Kidney tubule cell (primary cell): Measurements from ENCODE around the gene PFDN4.

Experiments used
- DNase-seq: peaks from one replicate; pipeline ENCODE4 v3.0.0-alpha.2; 2018; ENCODE audit warnings: low spot score

PFDN4 gene

GRCh38 chr20:54173653-54174456, 34.0 kb upstream of the PFDN4 start, which contains the start of gene CYP24A1:
Gene CYP24A1 (minus strand): TSS chr20:54173986. CDS start chr20:54173579, 407 bp downstream.
- DNase-seq = peak; percentile 48

GRCh38 chr20:54174457-54175175, 33.3 kb upstream of the PFDN4 start:
- no peak for DNase-seq

- peak; percentile 69 for DNase-seq
Observed at GRCh38 chr20:54176610-54177009, 31.3 kb upstream of the PFDN4 start.

DNA sequence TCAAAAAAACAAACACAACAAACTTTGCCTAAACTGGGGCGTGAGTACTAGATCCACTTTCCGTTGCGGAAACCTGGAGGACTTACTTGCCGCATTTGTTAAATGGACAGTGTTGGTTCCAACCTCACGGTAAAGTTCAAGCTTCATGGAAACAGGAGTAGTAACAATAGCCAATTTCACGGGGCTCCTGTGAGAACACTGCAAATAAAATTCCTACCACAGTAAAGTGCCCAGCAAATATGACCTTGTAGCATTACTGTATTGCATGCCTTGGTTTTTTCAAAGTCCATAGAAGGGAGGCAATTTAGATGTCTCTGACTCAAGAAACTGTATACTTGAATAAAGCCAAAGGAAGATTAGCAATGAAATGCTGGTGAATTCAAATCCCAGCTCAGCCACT, 30.5 kb upstream of the PFDN4 start:
- DNase-seq = no peak

GRCh38 chr20:54178256-54178655, 29.6 kb upstream of the PFDN4 start:
- no peak for DNase-seq

- DNase-seq = peak; percentile 22
Observed at GRCh38 chr20:54179946-54180345, 27.9 kb upstream of the PFDN4 start.

DNA sequence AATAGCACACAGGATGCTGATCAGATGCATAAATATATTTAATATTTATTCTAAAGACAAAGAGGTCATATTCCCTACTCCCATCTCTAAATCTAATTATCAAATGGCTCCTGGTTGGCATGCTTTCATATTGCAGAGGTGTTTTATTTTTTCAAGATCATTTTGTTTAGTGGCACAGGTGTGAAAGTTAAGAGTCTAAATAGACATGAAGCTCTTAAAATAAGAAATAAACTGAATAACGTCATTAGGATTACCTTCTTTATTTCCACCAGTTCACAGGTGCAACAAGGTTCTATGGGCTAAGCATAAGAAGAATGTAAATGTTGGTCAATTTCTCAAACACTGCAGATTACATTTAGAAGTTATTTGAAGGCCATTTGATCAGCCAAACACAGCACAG, 27.0 kb upstream of the PFDN4 start:
- DNase-seq = no peak

GRCh38 chr20:54184071-54184470, 23.8 kb upstream of the PFDN4 start:
- no peak for DNase-seq

DNA sequence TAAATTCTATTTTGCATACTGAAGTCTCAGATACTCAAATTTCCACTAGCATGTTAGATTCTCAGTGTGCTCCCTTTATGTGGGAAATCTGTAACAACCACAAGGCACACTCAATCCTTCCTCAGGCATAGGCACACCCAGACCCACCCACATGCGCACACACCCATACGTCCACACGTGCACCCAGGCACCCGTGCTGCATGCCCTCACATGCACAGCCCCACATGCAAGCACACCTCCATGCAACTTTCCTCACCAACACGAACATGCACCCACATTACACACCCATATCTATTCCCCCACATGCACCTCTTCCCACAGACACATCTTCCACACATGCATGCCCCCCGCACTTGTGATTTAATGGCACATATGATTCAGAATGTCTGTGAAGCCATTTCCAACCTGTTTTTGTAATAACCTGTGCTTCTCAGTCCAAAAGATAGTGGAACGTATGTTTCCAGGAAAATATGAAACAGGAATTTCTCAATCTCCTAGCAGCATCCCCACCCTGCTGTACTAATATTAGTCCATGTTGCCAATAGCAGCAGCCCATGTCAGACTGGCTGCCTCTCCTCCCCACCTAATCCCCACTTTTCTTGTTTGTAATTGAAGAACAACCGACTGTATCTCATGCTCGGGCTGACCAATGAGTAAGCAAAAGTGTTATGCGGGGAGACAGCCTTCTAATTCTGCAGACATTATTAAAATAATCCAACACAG, 22.8 kb upstream of the PFDN4 start:
- no peak for DNase-seq

DNA sequence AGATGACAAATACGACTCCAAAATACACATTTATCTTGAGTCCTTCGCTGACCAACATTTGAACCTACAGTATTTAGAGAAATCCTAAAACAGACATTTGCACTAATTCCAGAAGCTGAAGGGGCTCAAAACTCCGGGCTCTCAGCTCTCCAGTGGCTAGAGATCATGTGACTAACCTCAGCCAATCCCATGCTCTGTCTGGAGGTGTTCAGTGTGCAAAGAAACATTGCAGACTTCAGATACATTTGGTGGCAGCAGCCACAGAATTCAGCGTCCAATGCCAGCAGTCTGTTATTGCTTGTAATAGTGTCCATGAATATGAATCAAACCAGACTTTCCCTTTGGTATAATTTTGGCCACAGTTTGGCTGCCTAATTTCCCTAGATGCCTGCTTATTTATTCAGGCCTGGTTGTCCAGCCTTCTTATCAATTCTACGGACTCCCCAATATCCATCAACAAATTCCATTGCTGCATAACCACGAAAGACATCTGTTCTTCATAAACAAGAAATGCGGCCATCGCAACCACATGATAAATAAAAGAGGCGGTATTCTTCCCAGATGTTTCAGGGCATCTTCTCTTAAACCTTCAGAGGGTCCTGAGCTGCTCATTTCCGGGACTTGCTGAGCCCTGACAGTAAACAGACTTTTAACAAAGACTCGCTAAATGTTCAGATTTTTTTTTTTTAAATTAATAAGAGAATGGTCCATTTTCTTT, 19.6 kb upstream of the PFDN4 start:
- DNase-seq = no peak

- DNase-seq = no peak
Observed at GRCh38 chr20:54189630-54190029, 18.3 kb upstream of the PFDN4 start.

- DNase-seq = no peak
Observed at GRCh38 chr20:54190217-54190616, 17.7 kb upstream of the PFDN4 start.

- DNase-seq = no peak
Observed at GRCh38 chr20:54193817-54194216, 14.1 kb upstream of the PFDN4 start.

DNA sequence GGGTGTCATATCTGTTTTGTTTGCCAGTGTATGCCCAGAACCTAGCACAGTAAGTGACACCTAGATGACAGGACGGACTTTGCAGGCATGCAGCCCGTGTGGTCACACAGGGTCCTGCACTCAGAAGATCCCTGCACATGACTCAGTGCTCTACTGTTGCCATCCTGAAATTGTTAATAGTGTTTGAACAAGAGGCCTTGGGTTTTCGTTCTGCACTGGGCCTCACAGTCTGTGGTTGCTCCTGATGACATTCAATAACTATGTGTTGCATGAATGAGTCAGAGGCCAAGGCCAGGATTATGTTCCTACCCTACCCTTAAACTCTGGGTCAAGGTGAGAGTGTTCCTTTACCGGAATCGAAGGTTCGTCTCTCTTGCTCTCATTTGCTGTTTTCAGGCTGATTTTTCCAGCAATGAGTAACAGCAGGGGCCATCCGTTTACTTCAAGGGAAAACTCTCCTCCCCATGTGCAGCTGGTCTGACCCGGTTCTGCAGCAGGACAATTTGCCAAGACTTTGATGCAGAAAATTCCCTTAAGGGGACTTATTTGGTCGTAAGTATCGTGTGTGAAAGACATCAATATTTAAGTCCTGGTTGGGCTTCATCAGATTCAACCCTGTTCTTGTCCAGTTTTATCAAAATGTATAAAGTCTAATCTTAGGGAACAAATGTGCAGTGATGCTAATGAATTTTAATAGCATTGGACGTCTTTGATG, 13.0 kb upstream of the PFDN4 start:
- DNase-seq = peak; percentile 92

- peak; percentile 37 for DNase-seq
Observed at GRCh38 chr20:54195483-54196472, 12.1 kb upstream of the PFDN4 start.

DNA sequence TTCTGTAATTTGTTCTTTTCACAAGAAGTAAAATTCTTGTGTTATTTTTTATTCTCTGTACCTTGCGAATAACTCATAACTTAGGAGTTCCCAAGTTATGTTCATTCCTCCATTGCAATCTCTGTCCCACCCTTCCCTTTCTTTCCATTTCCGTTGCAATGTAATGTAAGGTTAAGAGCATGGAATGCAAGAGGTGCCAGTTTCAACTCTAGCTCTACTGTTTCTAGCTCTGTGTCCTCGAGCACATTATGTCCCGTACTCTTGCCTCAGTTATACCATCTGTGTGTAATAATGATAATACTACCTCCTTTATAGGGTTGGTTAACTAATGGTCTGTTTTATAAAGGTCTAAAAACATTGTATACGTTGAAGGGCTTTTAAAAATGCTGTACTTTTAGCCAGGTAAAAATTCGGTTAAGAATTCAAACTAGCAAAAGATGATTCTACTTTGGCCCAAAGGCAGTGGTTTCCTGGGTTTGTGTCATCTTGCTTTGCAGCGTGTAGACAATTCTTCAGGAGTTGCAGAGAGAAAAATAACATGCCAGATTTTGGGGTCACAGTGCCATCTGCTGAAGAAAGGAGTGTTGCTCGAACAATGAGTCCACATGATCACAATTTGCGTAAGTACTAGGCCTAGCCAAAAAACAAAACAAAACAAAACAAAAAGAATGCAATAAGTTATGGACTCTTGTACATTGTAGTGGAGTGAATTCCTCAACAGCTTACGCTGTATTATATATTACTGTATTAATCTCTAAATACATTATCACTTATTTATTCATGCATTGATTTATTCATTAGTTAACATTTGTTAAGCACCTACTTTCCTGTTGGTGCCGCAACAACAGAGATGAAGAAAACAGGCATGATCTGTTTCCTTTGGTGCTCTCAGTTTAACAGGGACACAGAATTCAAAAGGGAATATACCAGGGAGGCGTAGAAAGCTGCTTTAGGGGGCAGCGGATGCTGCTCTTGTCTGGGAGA, 10.0 kb upstream of the PFDN4 start:
- peak; percentile 75 for DNase-seq

DNA sequence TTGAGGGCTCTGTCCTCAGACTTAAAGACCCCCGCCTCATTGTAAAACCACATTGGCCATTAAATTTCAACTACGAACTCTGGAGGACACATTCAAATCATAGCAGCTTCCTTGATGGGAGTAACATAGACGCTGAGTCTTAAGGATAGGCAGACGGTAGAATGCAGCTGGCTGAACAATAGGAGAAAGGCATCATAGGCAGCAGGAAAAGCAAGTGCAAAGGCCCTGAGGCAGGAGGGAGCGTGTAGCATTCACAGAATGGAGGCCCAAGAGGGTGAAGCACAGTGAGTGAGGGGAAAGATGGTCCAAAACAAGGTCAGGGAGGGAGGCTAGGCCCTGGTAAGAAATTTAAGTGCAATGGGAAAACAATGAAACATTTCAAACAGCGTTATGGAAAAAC, 8.6 kb upstream of the PFDN4 start:
- no peak for DNase-seq

- peak; percentile 74 for DNase-seq
Observed at GRCh38 chr20:54199721-54200176, 8.1 kb upstream of the PFDN4 start.
